Ishikawa (cell line): Measurements from ENCODE around the gene CLTC.

Experiments used
- CEBPB ChIP-seq: IDR thresholded peaks from 2 replicates; pipeline ENCODE4 v1.6.1; 2012
- CREB1 ChIP-seq: IDR thresholded peaks from 2 replicates; pipeline ENCODE4 v1.6.1; 2012; ENCODE audit warnings: low read depth
- EGR1 ChIP-seq: IDR thresholded peaks from 2 replicates; pipeline ENCODE4 v1.6.1; 2012
- EP300 ChIP-seq: IDR thresholded peaks from 2 replicates; pipeline ENCODE4 v1.6.1; 2012; ENCODE audit warnings: borderline replicate concordance
- FOXM1 ChIP-seq: IDR thresholded peaks from 2 replicates; pipeline ENCODE4 v1.6.1; 2012; ENCODE audit warnings: low read depth, borderline replicate concordance
- MAX ChIP-seq: IDR thresholded peaks from 2 replicates; pipeline ENCODE4 v1.6.1; 2012
- NFIC ChIP-seq: IDR thresholded peaks from 2 replicates; pipeline ENCODE4 v1.6.1; 2012
- RAD21 ChIP-seq: IDR thresholded peaks from 2 replicates; pipeline ENCODE4 v1.6.1; 2012; ENCODE audit warnings: low read depth
- REST ChIP-seq: IDR thresholded peaks from 2 replicates; pipeline ENCODE4 v1.6.1; 2012; ENCODE audit warnings: low read depth, mild to moderate bottlenecking
- TAF1 ChIP-seq: IDR thresholded peaks from 2 replicates; pipeline ENCODE4 v1.6.1; 2012; ENCODE audit warnings: low read depth, mild to moderate bottlenecking
- TCF12 ChIP-seq: IDR thresholded peaks from 2 replicates; pipeline ENCODE4 v1.6.1; 2012; ENCODE audit warnings: low read depth
- TEAD4 ChIP-seq: IDR thresholded peaks from 2 replicates; pipeline ENCODE4 v1.6.1; 2012
- USF1 ChIP-seq: IDR thresholded peaks from 2 replicates; pipeline ENCODE4 v1.6.1; 2012
- YY1 ChIP-seq: IDR thresholded peaks from 2 replicates; pipeline ENCODE4 v1.6.1; 2012; ENCODE audit warnings: low read depth
- ZBTB7A ChIP-seq: IDR thresholded peaks from 2 replicates; pipeline ENCODE4 v1.6.1; 2012; ENCODE audit warnings: low read depth

The CLTC gene

GRCh38 chr17:59652119-59652518 lies 32.4 kb downstream of the CLTC start:
- TF ChIP-seq TAF1, result no peak
- TF ChIP-seq CEBPB, result no peak
- TF ChIP-seq REST, result no peak
- no peak for TF ChIP-seq YY1
- no peak for TF ChIP-seq ZBTB7A
- no peak for TF ChIP-seq EP300
- no peak for TF ChIP-seq NFIC
- no peak for TF ChIP-seq CREB1

- no peak for TF ChIP-seq CREB1
- TF ChIP-seq YY1, result no peak
- TF ChIP-seq MAX, result no peak
- TF ChIP-seq TCF12, result no peak
- TF ChIP-seq TEAD4, result no peak
- TF ChIP-seq USF1, result no peak
- TF ChIP-seq CEBPB, result no peak
- TF ChIP-seq REST, result no peak
- no peak for TF ChIP-seq ZBTB7A
- TF ChIP-seq RAD21, result no peak
- TF ChIP-seq EP300, result no peak
- no peak for TF ChIP-seq NFIC
- TF ChIP-seq TAF1, result no peak
- TF ChIP-seq EGR1, result no peak
- TF ChIP-seq FOXM1, result no peak
Measured at GRCh38 chr17:59666235-59666634, 46.5 kb downstream of the CLTC start.

- TF ChIP-seq MAX (no peak), NFIC (no peak), EP300 (no peak)
Measured at GRCh38 chr17:59668816-59669215, 49.1 kb downstream of the CLTC start.

GRCh38 chr17:59669411-59669810 lies 49.7 kb downstream of the CLTC start:
- TF ChIP-seq CEBPB (no peak), CREB1 (no peak), REST (no peak), TAF1 (no peak), EP300 (no peak), ZBTB7A (no peak), TCF12 (no peak), FOXM1 (no peak), USF1 (no peak), EGR1 (no peak), RAD21 (no peak), MAX (no peak), YY1 (no peak), NFIC (no peak), TEAD4 (no peak)

GRCh38 chr17:59669944-59670343 lies 50.2 kb downstream of the CLTC start:
- TF ChIP-seq YY1, result no peak
- TF ChIP-seq ZBTB7A, result no peak
- no peak for TF ChIP-seq TAF1
- no peak for TF ChIP-seq MAX
- TF ChIP-seq CREB1, result no peak
- TF ChIP-seq USF1, result no peak
- TF ChIP-seq RAD21, result no peak
- TF ChIP-seq REST, result no peak
- TF ChIP-seq NFIC, result no peak
- TF ChIP-seq FOXM1, result no peak
